ENCODE measurements around the gene RAD23B. TPM values are rescaled to one million over a fixed set of nuclear protein-coding genes. Genes with fewer than 3 reads are reported as not detected.

Gene RAD23B
- total RNA-seq, 4 donors from 2014 or later: 64.4 to 110 (median 88.1) TPM

DNA sequence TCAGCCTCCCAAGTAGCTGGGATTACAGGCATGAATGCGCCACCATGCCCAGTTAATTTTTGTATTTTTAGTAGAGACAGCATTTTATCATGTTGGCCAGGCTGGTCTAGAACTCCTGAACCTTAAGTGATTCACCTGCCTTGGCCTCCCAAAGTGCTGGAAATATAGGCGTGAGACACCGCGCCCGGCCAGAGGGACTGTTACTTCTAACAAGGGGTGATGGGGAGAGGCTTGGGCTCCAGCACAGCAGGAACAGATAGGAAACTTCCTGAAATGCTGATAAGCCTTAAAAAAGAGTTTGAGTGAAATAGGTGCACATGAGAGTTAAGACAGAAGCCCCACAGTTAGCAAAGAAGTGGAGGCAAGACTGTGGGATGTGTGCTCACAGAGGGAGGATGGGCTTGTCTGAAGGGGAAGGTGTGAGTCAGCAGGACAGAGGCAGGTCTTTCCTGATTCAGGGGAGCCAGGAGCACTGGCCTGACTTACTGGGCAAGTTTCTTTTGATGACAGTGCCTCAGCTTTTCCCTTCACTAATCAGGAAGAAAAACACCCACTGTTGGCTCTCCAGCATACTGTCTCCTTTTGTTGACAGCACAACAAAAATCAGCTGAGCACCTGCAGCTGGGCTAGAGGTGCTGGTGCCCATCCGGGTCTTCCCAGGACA is 68.4 kb downstream of the RAD23B start:
- Histone ChIP-seq H3K4me3 (no peak overlapping the region), H3K9me3 (peaks cover 0 to 13% (median 6%) of the 10 kb centered on the region in 4 donors), H3K27ac (replicated peaks in 1 of 4) (no peak overlapping the region), H3K27me3 (peaks cover 0 to 5% (median 0%) of the 10 kb centered on the region in 4 donors), H3K4me1 (no peaks in the 10 kb centered on the region), H3K36me3 (no peaks in the 10 kb centered on the region)
- TF ChIP-seq, protein P1, sequence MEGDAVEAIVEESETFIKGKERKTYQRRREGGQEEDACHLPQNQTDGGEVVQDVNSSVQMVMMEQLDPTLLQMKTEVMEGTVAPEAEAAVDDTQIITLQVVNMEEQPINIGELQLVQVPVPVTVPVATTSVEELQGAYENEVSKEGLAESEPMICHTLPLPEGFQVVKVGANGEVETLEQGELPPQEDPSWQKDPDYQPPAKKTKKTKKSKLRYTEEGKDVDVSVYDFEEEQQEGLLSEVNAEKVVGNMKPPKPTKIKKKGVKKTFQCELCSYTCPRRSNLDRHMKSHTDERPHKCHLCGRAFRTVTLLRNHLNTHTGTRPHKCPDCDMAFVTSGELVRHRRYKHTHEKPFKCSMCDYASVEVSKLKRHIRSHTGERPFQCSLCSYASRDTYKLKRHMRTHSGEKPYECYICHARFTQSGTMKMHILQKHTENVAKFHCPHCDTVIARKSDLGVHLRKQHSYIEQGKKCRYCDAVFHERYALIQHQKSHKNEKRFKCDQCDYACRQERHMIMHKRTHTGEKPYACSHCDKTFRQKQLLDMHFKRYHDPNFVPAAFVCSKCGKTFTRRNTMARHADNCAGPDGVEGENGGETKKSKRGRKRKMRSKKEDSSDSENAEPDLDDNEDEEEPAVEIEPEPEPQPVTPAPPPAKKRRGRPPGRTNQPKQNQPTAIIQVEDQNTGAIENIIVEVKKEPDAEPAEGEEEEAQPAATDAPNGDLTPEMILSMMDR (IDR thresholded peaks at IDR 0.05): no peak
- DNase-seq (ENCODE audit: extremely low spot score): peak; percentile 57
- intact Hi-C loops (cut with DNase I): no loop called here
- WGBS: 96% methylated on average over 5 of the region's 6 CpGs

DNA sequence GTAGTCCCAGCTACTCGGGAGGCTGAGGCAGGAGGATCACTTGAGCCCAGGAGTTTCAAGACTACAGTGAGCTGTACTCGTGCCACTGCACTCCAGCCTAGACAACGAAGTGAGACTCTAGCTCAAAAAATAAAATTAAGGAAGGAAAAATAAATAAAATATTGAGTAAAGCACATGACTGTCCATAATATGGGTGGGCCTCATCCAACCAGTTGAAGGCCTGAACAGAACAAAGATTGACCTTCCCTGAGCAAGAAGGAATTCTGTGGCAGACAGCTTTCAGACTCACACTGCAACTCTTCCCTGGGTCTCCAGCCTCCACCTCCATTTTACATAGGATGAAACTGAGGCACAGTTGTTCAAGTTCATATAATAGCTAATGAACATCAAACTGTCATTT is 72.3 kb downstream of the RAD23B start:
- Histone ChIP-seq H3K9me3 (peaks cover 0 to 13% (median 6%) of the 10 kb centered on the region in 4 donors), H3K4me3 (no peak overlapping the region), H3K4me1 (no peaks in the 10 kb centered on the region), H3K27ac (replicated peaks in 1 of 4) (no peak overlapping the region), H3K27me3 (no peaks in the 10 kb centered on the region), H3K36me3 (no peaks in the 10 kb centered on the region)
- intact Hi-C loops (cut with DNase I): no loop called here
- WGBS: 93% methylated on average over 3 of the region's 3 CpGs
- DNase-seq (ENCODE audit: extremely low spot score): no peak
- TF ChIP-seq EP300 (IDR thresholded peaks at IDR 0.05) (no peak), POLR2A (IDR thresholded peaks at IDR 0.05; ENCODE audit: low read depth) (no peak)

DNA sequence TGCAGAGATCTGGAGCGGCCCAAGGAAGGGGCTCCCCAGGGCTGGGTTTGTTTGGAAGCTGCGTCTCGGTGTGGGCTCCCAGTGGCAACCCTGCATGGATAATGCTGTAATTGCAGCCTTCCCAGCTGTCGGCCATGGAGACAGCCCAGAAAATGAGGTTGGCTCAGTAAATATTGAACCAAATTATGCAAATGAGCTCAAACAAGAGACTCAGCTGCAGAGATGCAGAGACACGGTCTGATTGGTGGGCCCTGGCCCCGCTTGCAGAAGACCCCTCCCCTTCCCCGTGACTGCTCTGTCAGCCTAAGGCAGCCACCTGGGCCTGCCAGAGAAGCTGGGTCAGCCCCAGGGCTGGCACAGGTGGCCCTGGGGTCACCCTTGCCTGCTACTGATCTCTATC is 75.9 kb downstream of the RAD23B start:
- no peaks in the 10 kb centered on the region for H3K36me3 ChIP-seq
- WGBS: 73% methylated on average over 5 of the region's 7 CpGs
- no peak for DNase-seq (ENCODE audit: extremely low spot score)
- no peaks in the 10 kb centered on the region for H3K4me1 ChIP-seq
- peaks cover 0 to 7% (median 2%) of the 10 kb centered on the region in 4 donors for H3K9me3 ChIP-seq
- intact Hi-C loops (cut with DNase I): no loop called here
- no peak overlapping the region for H3K27ac ChIP-seq (replicated peaks in 1 of 4)
- H3K27me3 ChIP-seq: no peaks in the 10 kb centered on the region
- H3K4me3 ChIP-seq: no peak overlapping the region
- TF ChIP-seq POLR2A (IDR thresholded peaks at IDR 0.05; ENCODE audit: low read depth) (no peak), EP300 (IDR thresholded peaks at IDR 0.05) (no peak)
- TF ChIP-seq, protein P1 (IDR thresholded peaks at IDR 0.05): no peak

DNA sequence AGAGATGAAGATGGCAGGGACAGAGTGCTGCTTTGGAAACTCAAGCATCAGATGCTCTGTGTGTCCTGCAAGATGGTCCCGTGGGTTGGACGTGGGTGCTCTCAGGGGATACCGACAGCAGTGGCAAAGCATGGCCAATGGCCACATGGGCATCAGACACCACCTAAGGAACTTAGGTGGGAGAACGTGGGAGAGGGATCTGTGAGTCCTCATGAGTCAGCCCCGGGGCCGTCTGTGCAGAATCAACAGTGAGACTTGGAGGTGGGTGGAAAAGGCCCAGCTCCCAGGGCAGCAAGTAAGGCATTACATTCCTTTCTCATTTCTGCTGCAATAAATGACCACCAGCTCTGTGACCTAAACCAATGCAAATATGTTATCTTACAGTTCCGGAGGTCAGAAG is 77.0 kb downstream of the RAD23B start:
- intact Hi-C loops (cut with DNase I): no loop called here
- H3K27ac ChIP-seq (replicated peaks in 1 of 4): no peak overlapping the region
- no peaks in the 10 kb centered on the region for H3K27me3 ChIP-seq
- H3K36me3 ChIP-seq: no peaks in the 10 kb centered on the region
- no peaks in the 10 kb centered on the region for H3K9me3 ChIP-seq
- TF ChIP-seq POLR2AphosphoS5 (IDR thresholded peaks at IDR 0.05) (no peak), POLR2A (IDR thresholded peaks at IDR 0.05; ENCODE audit: low read depth) (no peak), EP300 (IDR thresholded peaks at IDR 0.05) (no peak)
- TF ChIP-seq, protein P1 (IDR thresholded peaks at IDR 0.05): no peak
- H3K4me1 ChIP-seq: no peaks in the 10 kb centered on the region
- H3K4me3 ChIP-seq: no peak overlapping the region
- DNase-seq (ENCODE audit: extremely low spot score): no peak
- WGBS: 83% methylated on average over 7 of the region's 7 CpGs

DNA sequence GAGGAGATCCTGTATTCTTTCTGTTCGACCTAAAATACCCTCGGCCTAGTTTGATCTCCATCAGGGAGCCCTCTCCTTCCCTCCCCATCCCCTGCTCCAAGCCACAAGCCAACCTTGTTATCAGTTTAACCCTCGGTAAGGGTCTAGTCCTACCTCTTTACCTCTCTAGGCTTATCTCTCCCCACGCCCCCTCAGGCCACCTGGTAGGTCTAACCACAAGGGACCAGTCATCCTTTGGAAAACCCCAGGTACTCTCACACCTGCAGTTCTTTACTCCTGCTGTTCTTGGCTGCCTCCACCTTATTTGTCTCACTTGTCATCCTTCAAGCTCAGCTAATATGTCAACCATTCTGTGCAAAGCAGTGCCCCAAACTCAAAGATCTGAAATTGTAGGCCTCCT is 78.7 kb downstream of the RAD23B start:
- no peaks in the 10 kb centered on the region for H3K9me3 ChIP-seq
- TF ChIP-seq EP300 (IDR thresholded peaks at IDR 0.05) (no peak), POLR2A (IDR thresholded peaks at IDR 0.05; ENCODE audit: low read depth) (no peak), POLR2AphosphoS5 (IDR thresholded peaks at IDR 0.05) (no peak)
- TF ChIP-seq, protein P1 (IDR thresholded peaks at IDR 0.05): no peak
- no peaks in the 10 kb centered on the region for H3K4me1 ChIP-seq
- intact Hi-C loops (cut with DNase I): no loop called here
- peaks cover 0 to 4% (median 0%) of the 10 kb centered on the region in 4 donors for H3K27me3 ChIP-seq
- no peak overlapping the region for H3K4me3 ChIP-seq
- H3K36me3 ChIP-seq: no peaks in the 10 kb centered on the region
- no peak overlapping the region for H3K27ac ChIP-seq (replicated peaks in 1 of 4)
- no peak for DNase-seq (ENCODE audit: extremely low spot score)
- WGBS: 89% methylated on average over 4 of the region's 4 CpGs
